GM19324 (cell line): ENCODE results near the gene TRAF1.

Source experiments
- ATAC-seq: cut with Tn5 transposase; IDR thresholded peaks from one replicate; pipeline ENCODE4 v1.9.1; 2021; ENCODE audit warnings: mild to moderate bottlenecking, moderate library complexity; ENCODE audit not compliant: unreplicated experiment, low FRiP score

TRAF1 gene

DNA sequence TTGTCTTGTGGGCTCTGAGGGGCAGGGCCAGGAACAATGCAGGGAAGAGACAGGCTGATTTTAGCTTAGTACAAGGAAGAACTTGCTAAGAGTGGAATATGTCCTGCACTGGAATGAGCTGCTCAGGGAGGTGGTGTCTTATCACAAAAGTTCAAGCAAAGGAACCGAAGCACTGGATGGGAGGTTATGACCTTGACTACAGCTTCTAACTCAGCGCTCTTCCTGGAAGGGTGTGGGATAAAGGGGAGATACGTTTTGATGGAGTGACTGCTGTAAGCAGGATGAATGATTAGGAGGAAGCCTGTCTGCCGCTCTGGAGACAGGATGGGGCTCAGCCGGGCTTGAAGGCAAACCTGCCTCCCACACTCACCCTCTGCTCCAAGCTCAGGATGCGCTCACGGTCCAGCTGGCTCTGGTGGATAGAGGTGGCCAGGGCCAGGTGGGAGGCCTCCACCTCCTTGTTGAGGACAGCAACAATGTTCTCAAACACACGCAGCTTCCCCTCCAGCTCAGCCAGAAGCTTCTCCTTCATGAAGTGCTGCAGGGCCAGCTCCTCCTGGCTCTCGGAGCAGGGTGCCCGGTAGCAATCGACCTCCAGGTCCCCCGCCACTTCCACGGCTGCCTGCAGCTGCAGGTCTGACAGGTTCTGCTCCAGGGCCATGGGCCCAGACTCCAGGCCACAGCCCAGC lies 13.5 kb downstream of the TRAF1 start:
- ATAC-seq = no peak

DNA sequence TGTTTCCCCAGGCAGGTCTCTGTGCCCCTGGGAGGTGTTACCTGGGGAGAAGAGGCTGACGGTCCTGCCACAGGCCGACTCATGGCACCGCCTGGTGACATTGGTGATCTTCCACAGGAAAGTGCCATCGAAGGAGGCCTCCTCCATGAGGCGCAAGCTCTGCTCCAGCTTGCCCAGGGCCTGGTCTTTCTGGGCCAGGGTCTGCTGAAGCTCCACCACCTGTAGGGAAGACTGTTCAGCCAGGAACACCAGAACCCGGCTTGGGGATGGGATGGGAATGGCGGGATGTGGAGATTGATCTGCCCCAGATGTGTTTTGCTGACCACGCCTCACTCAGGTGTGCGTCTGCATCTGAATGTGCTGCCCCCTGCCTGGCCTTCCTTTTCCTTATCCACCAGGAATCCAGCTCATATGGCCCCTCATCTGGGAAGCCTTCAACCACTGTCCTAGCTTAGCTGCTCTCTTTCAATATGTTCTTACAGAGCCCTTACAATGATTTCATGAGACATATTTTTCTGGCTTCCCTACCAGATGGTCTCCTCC lies 15.2 kb downstream of the TRAF1 start:
- no peak for ATAC-seq

DNA sequence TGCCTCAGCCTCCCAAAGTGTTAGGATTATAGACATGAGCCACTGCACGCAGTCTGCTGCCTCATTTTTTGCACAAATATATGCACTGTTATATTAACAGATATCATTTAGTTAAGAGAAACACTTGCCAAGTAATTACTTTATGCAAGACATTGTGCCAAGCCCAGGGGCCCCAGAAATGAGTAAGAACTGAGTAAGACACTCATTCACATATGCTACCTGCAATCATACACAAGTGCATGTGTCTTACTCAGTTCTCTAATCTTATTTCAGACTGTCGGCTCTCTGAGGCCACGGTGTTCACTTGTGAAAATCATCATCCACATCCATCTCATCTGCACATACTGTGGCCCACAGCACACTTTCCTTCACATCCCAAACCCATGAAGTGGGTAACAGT lies 16.0 kb downstream of the TRAF1 start:
- ATAC-seq = no peak

DNA sequence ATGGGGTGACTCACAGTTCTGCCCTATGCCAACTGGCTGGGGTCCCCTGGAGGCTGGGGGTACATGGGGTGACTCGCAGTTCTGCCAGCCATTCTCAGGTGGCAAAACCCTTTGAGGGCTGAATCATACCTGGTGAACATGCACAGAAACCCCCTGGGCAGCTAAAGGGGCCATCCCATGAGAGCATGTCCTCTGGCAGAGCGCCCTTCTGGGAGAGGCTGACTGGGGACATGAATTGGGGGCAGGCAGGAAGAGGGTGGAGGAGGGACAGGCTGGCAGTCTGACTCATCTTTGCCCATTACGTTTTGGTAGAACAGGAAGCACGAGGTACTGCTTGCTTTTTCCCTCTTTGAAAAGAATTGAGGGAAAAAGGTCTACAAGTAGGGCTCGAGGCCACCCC lies 16.7 kb downstream of the TRAF1 start:
- ATAC-seq = no peak

DNA sequence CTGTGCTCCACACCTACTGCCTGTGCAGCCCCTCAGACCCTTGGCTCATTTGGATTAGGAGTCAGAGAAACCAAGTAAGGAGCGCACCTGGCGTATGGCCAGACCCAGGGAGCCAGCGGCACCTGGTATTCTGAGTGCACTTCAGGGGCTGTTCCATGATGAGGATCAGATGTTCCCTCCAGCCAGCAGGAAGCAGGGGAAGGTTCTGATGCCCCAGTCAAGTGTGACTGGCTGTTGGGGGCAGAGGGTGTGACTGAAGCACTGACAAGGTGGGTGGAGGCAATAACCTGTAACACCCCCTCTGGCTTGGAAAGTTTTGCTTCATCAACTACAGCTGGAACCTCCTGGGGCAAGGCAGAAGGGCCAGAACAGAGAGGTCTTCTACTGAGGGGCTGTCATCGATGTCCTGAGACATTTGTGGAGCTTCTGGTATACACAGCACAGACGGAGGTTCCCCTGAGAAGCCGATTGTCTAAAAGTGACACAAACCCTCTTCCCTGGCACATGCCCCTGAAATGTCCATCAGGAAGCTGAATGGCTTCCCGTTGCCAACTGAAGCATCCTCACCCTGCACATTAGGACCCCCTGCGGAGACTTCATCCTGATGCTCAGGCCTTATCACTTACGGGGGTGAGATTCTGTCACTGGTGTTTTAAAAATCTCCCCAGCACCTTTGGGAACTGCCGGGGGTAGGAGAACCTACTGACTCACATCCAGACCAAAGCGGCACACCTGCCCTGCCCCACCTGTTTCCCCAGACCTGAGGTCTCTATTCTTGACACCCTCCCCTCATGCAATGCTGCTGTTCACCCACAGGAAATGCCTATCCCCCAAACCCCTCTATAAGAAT lies 21.1 kb downstream of the TRAF1 start:
- no peak for ATAC-seq

DNA sequence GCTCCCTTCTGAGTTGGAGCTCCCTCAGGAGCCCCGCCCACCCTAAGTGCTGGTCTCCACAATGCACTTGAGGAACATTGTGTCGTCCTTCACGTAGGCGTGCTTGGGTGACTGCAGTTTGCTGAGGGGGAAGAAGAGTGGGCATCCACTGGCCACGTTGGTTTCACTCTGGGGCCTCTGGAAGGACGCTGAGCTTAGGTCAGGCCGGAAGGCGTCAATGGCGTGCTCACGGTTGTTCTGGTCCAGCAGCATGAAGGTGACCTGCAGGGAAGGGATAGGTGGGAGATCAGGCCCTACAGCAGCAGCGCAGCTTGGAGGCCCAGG lies 21.7 kb downstream of the TRAF1 start:
- ATAC-seq = no peak

DNA sequence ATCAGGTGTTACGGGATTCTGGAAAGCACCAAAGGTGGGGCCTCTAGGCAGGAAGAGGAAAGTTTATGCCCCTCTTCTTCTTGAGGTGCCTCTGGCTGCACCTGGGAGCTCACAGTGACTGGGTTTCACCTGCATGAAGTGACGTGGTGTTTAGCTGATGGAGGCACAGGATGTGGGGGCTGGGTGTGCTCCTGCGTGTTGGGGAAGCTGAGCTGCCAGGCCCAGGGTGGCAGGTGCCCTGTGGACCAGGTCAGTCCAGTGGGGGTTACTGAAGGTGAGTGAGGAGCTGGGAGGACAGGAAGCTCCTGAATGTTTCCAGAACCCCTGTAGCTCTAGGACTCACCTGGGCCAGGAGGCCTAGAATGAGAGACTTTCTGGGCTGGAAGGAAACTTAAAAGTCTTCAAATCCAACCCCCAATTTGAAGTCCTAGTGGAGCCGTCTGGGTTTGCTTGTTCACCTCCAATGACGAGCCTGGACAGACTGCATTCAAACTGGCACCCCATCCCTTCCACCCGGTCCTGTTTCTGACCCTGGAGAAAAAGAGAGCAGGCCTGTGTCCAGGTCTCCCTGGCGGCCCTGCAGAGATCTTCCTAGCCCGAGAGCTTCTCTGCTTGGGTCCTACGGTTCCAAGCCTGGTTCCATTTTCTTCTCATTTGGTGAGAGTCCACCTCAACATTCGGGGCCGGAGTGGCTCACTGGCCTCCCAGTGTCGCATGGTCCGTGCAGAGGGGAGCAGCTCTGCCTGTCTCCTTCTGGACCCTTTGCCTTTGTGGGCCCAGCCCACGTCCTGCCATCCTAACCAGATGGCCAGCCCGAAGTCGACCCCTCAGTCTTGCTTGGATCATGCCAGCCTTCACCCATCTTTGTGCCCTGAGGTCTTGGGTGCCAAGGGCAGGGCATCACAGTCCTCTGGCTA lies 22.3 kb downstream of the TRAF1 start:
- no peak for ATAC-seq

DNA sequence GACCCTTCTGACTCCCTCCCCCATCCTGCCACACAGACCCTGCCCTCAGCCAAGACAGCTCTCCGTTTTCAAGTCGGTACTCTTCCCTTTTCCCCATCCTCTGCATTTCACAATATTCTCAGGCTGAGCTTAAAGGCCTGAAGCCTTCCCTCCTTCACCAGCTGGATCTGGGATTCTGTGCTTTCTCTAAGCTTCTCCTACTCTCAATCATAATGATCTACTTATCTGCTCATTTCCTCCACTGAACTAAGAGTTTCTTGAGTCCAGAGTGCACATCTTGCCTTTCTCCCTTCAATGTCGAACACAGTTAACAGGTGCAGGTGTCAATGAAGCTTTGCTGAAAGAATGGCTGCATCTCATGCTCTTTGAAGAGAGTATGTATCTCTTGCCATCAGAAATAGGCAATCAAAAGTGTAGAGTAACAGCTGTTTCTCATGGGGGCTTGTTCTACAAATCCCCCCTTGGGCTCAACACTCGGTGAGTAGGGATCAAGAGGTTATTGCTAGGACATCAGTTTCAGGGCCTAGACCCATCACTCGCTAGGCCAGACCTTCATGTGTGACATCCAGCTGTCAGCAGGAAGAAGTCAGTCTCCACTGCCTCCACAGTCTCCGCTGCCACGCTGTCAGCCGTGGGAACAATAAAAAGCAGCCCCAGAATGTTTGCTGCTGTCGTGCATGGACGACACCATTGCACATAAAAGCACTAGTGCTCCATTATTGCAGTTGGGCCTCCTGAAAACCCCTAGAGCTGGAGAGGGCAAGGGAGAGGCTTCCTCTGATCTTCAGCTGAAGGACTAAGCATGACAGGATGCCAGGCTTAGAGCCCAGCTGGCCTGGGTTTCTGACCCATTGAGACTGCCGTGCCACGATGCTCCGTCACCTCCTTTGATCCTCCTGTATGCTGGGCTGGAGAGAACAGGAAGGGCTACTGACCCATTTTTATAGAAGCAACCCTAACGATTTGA lies 23.7 kb downstream of the TRAF1 start:
- no peak for ATAC-seq

DNA sequence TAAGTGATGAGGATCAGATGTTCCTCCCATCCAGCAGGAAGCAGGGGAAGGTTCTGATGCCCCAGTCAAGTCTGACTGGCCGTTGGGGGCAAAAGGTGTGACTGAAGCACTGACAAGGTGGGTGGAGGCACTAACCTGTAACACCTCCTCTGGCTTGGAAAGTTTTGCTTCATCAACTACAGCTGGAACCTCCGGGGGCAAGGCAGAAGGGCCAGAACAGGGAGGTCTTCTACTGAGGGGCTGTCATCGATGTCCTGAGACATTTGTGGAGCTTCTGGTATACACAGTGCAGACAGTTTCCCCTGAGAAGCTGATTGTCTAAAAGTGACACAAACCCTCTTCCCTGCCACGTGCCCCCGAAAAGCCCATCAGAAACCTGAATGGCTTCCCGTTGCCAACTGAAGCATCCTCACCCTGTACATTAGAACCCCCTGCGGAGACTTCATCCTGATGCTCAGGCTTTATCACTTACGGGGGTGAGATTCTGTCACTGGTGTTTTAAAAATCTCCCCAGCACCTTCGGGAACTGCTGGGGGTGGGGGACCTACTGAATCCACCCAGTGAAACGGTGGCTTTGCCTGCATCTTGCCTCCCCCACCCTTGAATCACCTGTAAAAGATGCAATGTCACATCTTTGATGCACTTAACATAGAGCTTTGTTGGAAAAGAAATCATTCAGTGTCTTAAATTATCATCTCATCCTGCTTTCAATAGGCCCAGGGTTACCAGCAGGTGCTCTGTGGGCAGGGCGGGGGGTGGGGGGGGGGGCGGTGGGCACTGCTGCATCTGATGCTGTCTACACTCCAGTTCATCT lies 24.6 kb downstream of the TRAF1 start:
- no peak for ATAC-seq

DNA sequence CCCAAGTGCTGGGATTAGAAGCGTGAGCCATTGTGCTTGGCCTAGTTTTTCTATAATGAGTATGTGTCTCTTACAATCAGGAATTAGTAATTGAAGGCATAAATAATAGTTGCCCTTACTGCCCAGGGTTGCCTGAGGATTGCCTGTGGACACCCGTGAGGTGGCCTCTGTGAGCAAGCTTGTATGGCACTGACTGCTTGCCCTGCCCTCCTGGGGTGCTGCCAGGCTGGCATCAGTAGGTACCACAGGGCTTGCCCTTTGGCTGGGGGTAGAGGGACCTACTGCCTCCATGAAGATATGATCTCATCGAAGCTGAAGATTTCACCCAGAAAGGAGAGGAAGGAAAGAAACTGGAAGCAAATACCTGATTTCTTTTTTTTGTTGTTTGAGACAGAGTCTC lies 25.8 kb downstream of the TRAF1 start:
- ATAC-seq = no peak

DNA sequence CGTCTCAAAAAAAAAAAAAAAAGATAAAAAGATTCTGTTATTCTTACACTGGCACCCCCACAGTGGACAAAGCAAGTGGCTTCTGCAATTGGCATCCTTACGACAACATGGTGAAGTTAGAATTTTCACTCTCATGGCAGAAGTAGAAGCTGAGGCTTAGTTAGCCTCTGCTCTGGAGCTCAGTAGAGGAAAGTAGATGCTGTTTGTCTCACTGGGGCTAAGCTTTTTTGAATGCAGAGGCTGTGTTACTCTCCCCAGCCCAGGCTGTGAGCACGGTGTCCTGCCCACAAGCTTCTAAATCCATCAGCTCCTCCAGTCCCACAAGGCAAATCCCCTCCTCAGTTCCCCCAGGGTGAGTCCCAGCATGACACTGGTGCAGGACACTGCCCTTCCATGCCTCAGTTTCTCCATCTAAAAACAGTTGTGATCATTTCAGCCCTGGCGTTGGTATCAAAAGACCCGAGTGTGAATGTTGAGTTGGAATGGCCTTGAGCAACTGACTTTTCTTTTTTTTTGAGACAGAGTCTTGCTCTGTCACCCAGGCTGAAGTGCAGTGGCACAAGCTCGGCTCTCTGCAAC lies 27.0 kb downstream of the TRAF1 start:
- ATAC-seq = no peak

DNA sequence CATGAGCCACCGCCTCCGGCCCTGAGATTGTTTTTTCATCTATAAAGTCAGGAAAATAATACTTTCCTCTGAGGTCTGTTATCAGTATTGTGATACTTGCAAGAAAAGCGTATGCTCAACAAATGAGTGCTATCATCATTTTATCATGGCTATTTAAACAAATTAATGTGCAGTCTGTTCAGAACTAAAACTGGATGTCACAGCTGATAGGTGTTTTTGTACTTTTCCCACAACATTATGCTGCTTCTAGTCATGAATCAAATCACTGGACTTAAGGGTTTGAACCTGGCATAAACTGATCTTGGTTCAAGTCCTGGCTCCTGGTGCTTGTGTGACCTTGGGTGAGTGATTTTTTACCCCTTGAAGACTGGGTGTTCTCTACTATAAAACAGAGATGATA lies 28.2 kb downstream of the TRAF1 start:
- ATAC-seq = no peak

DNA sequence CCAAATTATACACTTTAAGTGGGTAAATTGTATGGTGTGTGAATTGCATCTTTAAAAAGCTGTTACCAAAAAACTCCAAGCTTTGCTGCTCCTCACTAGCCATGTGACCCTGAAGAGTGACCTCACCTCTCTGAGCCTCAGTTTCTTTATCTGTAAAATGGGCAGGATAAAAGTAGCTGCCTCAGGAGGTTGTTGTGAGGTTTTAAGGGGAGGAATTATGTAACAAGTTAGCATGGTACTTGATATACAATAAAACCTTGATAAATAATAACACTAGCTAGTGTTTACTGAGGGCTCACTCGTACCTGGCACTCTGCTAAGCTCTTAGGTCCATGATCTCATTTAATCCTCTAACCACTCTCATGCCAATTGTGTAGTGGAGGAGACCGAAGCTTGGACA lies 30.6 kb downstream of the TRAF1 start:
- no peak for ATAC-seq

DNA sequence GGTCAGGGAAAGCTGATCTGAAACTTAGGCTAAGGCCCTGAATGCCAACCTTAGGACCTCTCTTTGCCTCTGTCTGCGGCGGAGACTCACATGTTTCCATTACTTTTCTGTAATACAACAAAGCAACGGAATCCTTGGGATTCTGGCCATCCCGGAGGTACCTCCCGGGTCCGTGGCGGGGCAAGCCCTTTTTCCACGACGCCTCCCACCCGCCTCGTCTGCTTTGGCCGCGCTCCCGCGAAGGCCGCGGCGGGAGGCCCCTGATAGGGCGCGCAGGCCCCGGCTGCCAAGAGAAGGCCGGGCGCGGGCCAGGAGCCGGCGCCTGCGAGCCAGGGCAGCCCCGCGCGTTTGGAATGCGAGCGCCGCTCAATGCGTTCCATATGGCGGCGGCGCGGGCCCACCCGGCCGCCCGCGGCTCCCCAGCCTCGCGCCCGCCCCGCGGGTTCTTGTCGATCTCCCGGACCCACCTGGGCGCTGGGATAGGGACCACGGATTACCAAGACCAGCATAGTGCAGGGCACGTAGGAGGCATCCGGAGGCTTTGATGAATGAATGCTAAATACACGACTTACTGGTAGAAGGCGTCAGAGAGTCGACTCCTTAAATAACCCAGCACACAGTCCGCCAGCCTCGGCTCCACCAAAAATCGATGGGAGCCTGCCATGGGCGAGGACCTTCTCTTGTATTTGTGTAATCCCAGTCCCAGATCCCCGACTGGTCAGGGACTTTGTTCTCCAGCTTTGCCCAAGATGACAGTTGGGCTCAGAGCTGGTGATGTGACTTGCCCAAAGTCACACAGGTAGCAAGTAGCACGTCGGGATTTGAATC lies 32.1 kb downstream of the TRAF1 start:
- no peak for ATAC-seq

DNA sequence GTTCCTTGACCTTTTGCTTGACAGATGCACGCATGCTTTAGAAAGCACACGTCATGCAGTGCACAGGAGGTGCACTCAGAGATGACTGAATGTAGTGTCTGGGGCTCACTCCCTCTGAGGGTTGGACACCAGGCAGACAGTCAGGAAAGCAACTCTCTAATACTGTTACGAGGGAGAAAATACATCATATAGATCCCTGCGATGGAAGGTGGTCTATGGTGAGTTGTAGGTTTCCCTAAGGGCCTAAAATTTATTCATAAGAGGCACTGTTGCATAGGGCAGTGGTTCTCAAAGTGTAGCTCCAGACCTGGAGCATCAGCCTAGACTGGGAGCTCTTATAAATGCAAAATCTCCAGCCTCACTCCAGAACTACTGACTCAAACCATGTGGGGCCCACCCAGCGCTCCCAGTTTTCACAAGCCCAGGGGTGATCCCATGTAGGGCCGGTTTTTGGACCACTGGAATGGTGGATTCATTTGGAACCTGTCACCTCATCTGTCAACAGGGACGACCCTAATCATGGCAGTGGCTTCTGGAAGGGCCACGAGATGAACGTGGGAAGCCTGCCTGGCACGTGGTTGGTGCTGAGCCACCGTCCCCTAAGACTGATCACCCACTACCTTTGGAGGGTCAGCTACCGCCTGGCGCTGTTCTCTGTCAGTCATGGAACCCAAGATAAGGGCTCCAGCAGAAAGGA lies 32.8 kb downstream of the TRAF1 start:
- no peak for ATAC-seq

DNA sequence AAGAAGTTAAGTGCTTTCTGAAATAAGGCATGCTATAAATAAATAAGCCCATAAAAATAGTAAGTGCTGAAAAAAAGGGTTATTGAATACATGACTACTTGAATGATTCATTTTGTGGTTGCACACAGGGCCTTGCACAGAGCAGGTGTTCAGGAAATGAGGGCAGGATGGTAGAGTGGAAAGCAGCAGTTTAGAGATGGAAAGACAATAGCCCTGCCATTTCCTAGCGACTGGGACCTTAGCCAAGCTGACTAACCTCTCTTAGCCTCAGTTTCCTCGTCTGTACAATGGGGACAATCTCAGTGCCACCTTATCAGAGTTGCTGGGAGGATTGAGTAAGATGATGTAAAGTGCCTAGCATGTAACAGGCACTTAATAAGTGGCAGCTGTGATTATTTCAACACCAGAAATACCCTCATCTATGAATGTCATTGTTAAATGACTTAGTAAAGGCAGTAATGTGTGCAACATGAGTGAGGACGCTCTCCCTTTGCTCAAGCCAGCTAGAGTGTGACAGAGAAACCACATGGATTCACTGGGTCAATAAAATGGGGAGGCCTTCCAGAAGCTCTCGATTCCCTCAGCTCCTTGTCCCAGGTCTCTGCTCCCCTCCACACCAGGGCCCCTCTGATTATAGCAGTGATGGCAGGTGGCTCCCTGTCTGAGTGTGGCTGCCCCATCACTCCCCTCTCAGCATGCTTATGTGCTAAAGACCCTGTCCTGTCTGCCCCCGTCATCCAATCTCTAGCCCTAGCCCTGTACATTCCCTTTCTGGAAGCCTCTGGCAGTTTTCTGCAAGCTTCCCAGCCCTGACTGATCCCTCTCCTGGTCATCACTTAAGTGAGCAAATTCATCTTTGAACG lies 33.6 kb downstream of the TRAF1 start:
- peak; percentile 78 for ATAC-seq
